Cardiac muscle cell (in vitro differentiated cells and primary cell): ENCODE data around the gene SOX15. TPM values are rescaled to one million over a fixed set of nuclear protein-coding genes. Genes with fewer than 3 reads are reported as not detected.

Experiments
- DNase-seq, 2 donors: peaks; one replicate each; pipeline versions ENCODE4 v3.0.0 to v3.0.0-alpha.2; 2010 to 2017; ENCODE audit warnings: low read depth in 1 of 2, low spot score in 1 of 2
- H3K27ac ChIP-seq: fragments of 200-600 bp; sonication (generic); 2 replicates; pipeline ENCODE4 v1.5.1; 2016
- H3K27me3 ChIP-seq: fragments of 200-600 bp; sonication (generic); 2 replicates; pipeline ENCODE4 v1.6.0; 2016; ENCODE audit warnings: control low read depth
- H3K36me3 ChIP-seq: fragments of 200-600 bp; sonication (generic); 2 replicates; pipeline ENCODE4 v1.5.1; 2016; ENCODE audit warnings: control low read depth
- H3K4me1 ChIP-seq: fragments of 200-600 bp; sonication (generic); 2 replicates; pipeline ENCODE4 v1.8.1; 2017; ENCODE audit warnings: low read depth, mild to moderate bottlenecking, mixed run types
- H3K4me3 ChIP-seq: fragments of 200-600 bp; sonication (generic); 2 replicates; pipeline ENCODE4 v1.5.1; 2016; ENCODE audit warnings: mild to moderate bottlenecking
- H3K9me3 ChIP-seq: fragments of 200-600 bp; sonication (generic); 2 replicates; pipeline ENCODE4 v1.5.1; 2017; ENCODE audit warnings: low read depth, mild to moderate bottlenecking, control low read depth
- CTCF ChIP-seq: IDR thresholded peaks from 2 replicates; pipeline ENCODE4 v1.5.1; 2012; ENCODE audit warnings: low read depth, mild to moderate bottlenecking, low read length
- polyA plus RNA-seq: library from polyadenylated mRNA; unstranded; fragments of >200 nt; fragmentation: Nextera tagmentation; extraction: Ambion mirVana; gene quantifications from 2 replicates; pipeline ENCODE4 v1.2.1, GENCODE V29; 2016
- total RNA-seq: library from RNA; depleted of rRNA; stranded (reverse); fragments of >200 nt; gene quantifications from 2 replicates; pipeline ENCODE4 v1.2.3, GENCODE V29; 2016

SOX15 gene
- total and polyA plus RNA-seq, 2 experiments from 2014 or later, result 5.3 to 5.4 TPM

DNA sequence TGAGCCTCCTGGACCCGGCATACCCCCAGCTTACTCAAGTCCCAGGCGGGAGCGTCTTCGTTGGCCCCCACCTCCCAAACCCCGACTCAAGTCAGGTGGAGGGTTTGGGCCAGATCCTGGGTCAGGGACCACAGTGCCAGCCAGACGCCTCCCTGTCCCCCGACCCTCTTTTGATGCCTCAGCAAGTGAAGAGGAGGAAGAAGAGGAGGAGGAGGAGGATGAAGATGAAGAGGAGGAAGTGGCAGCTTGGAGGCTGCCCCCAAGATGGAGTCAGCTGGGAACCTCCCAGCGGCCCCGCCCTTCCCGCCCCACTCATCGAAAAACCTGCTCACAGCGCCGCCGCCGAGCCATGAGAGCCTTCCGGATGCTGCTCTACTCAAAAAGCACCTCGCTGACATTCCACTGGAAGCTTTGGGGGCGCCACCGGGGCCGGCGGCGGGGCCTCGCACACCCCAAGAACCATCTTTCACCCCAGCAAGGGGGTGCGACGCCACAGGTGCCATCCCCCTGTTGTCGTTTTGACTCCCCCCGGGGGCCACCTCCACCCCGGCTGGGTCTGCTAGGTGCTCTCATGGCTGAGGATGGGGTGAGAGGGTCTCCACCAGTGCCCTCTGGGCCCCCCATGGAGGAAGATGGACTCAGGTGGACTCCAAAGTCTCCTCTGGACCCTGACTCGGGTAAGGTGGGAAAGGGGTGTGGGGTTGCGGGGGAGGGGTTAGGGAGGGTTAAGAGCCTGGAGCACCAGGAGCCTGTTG, 26.6 kb downstream of the SOX15 start:
- H3K27ac ChIP-seq, result no peak overlapping the region
- no peaks in the 10 kb centered on the region for H3K27me3 ChIP-seq
- peaks cover 27% of the 10 kb centered on the region for H3K36me3 ChIP-seq
- peaks cover 11% of the 10 kb centered on the region for H3K4me1 ChIP-seq
- no peak for DNase-seq
- H3K4me3 ChIP-seq, result peak overlapping the region; percentile 61
- no peak for TF ChIP-seq CTCF
- no peaks in the 10 kb centered on the region for H3K9me3 ChIP-seq

- DNase-seq, result peak in 1 of 2 donors; percentile 35
- H3K4me3 ChIP-seq, result peak overlapping the region; percentile 61
- peaks cover 25% of the 10 kb centered on the region for H3K36me3 ChIP-seq
- H3K27me3 ChIP-seq, result no peaks in the 10 kb centered on the region
- peak overlapping the region; percentile 80 for H3K27ac ChIP-seq
- no peak for TF ChIP-seq CTCF
- H3K4me1 ChIP-seq, result peaks cover 20% of the 10 kb centered on the region
- no peaks in the 10 kb centered on the region for H3K9me3 ChIP-seq
Observed at GRCh38 chr17:7562208-7562605, 27.7 kb downstream of the SOX15 start.

DNA sequence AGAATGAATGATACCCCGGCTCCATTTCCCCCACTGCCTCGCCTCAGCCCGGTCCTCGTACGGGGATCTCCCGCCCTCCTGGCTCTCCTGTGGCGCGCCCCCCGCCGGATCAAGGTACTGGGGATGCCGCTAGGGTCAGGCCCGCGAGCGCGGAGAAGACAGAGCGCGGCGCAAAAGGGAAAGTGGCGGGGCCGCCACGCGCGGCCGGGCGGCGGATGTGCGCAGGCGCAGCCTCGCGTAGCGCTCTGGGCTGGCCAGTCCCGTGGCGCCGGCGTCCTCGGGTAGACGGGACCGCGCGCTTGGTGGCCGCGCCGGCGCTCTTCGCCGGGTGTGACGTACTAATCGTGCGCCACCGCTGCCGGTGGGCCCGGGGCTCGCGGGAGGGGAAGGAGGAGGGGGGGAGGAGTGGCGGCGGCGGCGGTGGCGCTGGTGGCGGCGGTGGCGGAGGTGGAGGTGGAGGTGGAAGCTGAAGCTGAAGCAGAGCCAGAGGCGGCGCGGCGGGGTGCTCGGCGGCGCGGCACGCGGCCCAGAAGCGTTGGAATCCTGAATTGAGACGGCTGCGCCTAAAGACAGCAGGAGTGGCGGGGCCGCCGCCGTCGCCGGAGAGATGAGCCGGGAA, 28.2 kb downstream of the SOX15 start, which contains the start of gene SENP3:
SENP3 (plus strand) TSS at position 331 of the 619 bp plus-strand sequence. CDS start 1,158 bp downstream, outside the sequence.
- H3K9me3 ChIP-seq, result no peaks in the 10 kb centered on the region
- H3K4me1 ChIP-seq, result peaks cover 20% of the 10 kb centered on the region
- H3K27ac ChIP-seq, result peak within 1 kb of the TSS; percentile 82
- H3K27me3 ChIP-seq, result no peaks in the 10 kb centered on the region
- peak within 1 kb of the TSS; percentile 61 for H3K4me3 ChIP-seq
- peak; percentile 94 to 96 for DNase-seq
- TF ChIP-seq CTCF, result no peak
- peaks cover 20% of the 10 kb centered on the region for H3K36me3 ChIP-seq

- TF ChIP-seq CTCF, result peak; percentile 69
- H3K9me3 ChIP-seq, result no peaks in the 10 kb centered on the region
- H3K4me3 ChIP-seq, result peak overlapping the region; percentile 61
- H3K36me3 ChIP-seq, result peaks cover 20% of the 10 kb centered on the region
- H3K27me3 ChIP-seq, result no peaks in the 10 kb centered on the region
- peak overlapping the region; percentile 82 for H3K27ac ChIP-seq
- DNase-seq, result peak; percentile 89 to 94
- peaks cover 20% of the 10 kb centered on the region for H3K4me1 ChIP-seq
Observed at GRCh38 chr17:7561028-7561575, 28.8 kb downstream of the SOX15 start.

DNA sequence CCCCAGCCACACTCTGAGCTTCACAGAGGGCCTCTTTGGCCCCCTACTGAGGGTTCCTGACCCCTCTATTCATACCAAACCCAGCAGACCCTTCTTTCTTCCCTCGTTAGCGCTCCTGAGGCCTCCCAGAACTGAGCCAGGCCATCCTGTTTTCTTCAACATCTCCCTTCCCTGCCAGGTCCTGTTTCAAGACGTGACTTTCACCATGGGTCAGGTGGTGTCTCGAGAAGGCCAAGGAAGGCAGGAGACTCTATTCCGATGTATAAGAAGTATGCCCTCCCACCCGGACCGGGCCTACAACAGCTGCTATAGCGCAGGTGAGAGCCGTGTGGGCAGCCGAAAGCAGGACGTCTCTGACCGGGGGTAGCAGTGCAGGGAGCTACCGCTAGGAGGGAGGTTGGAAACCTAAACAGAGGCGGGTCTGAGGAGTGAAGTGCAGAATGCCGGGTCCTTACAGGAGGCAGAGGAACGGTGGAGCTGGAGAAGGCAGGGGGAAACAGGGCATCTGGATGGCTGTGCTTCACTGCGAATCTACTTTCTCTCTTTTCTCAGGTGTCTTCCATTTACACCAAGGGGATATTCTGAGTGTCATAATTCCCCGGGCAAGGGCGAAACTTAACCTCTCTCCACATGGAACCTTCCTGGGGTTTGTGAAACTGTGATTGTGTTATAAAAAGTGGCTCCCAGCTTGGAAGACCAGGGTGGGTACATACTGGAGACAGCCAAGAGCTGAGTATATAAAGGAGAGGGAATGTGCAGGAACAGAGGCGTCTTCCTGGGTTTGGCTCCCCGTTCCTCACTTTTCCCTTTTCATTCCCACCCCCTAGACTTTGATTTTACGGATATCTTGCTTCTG, 29.5 kb downstream of the SOX15 start:
- H3K9me3 ChIP-seq, result no peaks in the 10 kb centered on the region
- DNase-seq, result peak; percentile 68 to 85
- H3K36me3 ChIP-seq, result peaks cover 20% of the 10 kb centered on the region
- H3K27ac ChIP-seq, result peak overlapping the region; percentile 82
- peaks cover 20% of the 10 kb centered on the region for H3K4me1 ChIP-seq
- no peaks in the 10 kb centered on the region for H3K27me3 ChIP-seq
- H3K4me3 ChIP-seq, result peak overlapping the region; percentile 61
- peak; percentile 76 for TF ChIP-seq CTCF
